ENCODE data around the gene KIAA1549. TPM values are rescaled to one million over a fixed set of nuclear protein-coding genes. Genes with fewer than 3 reads are reported as not detected.

Gene KIAA1549
- total RNA-seq, 1 experiment from 2014 or later: 18.7 TPM

DNA sequence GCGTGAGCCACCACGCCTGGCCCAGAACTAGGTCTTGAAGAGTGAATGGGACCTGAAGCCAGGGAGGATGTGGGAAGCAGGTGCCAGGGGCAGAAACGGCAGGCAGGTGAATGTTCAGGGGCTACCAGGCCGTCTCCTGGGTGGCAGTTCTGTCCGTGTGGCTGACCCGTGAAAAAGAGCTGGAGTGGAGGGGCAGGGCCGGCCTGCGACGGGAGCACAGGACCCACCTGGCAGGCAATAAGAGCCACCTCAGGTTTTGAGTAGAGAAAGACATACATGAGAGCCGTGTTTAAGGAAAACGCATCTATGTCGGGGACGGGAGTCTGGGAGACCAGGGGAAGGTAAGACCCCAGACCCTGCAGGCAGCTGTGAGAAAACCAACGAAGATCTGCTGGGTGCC lies 112.5 kb downstream of the KIAA1549 start:
- TF ChIP-seq, protein P1, sequence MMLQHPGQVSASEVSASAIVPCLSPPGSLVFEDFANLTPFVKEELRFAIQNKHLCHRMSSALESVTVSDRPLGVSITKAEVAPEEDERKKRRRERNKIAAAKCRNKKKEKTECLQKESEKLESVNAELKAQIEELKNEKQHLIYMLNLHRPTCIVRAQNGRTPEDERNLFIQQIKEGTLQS (CRISPR knock-in tag; conservative IDR thresholded peaks at IDR 0.05): no peak
- TF ChIP-seq, protein P2, sequence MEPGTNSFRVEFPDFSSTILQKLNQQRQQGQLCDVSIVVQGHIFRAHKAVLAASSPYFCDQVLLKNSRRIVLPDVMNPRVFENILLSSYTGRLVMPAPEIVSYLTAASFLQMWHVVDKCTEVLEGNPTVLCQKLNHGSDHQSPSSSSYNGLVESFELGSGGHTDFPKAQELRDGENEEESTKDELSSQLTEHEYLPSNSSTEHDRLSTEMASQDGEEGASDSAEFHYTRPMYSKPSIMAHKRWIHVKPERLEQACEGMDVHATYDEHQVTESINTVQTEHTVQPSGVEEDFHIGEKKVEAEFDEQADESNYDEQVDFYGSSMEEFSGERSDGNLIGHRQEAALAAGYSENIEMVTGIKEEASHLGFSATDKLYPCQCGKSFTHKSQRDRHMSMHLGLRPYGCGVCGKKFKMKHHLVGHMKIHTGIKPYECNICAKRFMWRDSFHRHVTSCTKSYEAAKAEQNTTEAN (CRISPR knock-in tag; IDR thresholded peaks at IDR 0.05): no peak
- TF ChIP-seq, protein P3, sequence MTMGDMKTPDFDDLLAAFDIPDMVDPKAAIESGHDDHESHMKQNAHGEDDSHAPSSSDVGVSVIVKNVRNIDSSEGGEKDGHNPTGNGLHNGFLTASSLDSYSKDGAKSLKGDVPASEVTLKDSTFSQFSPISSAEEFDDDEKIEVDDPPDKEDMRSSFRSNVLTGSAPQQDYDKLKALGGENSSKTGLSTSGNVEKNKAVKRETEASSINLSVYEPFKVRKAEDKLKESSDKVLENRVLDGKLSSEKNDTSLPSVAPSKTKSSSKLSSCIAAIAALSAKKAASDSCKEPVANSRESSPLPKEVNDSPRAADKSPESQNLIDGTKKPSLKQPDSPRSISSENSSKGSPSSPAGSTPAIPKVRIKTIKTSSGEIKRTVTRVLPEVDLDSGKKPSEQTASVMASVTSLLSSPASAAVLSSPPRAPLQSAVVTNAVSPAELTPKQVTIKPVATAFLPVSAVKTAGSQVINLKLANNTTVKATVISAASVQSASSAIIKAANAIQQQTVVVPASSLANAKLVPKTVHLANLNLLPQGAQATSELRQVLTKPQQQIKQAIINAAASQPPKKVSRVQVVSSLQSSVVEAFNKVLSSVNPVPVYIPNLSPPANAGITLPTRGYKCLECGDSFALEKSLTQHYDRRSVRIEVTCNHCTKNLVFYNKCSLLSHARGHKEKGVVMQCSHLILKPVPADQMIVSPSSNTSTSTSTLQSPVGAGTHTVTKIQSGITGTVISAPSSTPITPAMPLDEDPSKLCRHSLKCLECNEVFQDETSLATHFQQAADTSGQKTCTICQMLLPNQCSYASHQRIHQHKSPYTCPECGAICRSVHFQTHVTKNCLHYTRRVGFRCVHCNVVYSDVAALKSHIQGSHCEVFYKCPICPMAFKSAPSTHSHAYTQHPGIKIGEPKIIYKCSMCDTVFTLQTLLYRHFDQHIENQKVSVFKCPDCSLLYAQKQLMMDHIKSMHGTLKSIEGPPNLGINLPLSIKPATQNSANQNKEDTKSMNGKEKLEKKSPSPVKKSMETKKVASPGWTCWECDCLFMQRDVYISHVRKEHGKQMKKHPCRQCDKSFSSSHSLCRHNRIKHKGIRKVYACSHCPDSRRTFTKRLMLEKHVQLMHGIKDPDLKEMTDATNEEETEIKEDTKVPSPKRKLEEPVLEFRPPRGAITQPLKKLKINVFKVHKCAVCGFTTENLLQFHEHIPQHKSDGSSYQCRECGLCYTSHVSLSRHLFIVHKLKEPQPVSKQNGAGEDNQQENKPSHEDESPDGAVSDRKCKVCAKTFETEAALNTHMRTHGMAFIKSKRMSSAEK (CRISPR knock-in tag; IDR thresholded peaks at IDR 0.05; ENCODE audit: borderline replicate concordance): no peak
- TF ChIP-seq ZNF423 (CRISPR knock-in tag; IDR thresholded peaks at IDR 0.05) (no peak), NR2C2 (CRISPR knock-in tag; IDR thresholded peaks at IDR 0.05) (no peak), FOXK1 (CRISPR knock-in tag; IDR thresholded peaks at IDR 0.05) (no peak), SOX15 (CRISPR knock-in tag; IDR thresholded peaks at IDR 0.05) (no peak), CBFB (CRISPR knock-in tag; IDR thresholded peaks at IDR 0.05; ENCODE audit: low read depth) (no peak), KAT7 (CRISPR knock-in tag; IDR thresholded peaks at IDR 0.05; ENCODE audit: borderline replicate concordance) (no peak), SP1 (CRISPR knock-in tag; conservative IDR thresholded peaks at IDR 0.05) (no peak), EMX1 (CRISPR knock-in tag; IDR thresholded peaks at IDR 0.05) (no peak), ATF1 (CRISPR knock-in tag; IDR thresholded peaks at IDR 0.05) (no peak)
- TF ChIP-seq, protein P4, sequence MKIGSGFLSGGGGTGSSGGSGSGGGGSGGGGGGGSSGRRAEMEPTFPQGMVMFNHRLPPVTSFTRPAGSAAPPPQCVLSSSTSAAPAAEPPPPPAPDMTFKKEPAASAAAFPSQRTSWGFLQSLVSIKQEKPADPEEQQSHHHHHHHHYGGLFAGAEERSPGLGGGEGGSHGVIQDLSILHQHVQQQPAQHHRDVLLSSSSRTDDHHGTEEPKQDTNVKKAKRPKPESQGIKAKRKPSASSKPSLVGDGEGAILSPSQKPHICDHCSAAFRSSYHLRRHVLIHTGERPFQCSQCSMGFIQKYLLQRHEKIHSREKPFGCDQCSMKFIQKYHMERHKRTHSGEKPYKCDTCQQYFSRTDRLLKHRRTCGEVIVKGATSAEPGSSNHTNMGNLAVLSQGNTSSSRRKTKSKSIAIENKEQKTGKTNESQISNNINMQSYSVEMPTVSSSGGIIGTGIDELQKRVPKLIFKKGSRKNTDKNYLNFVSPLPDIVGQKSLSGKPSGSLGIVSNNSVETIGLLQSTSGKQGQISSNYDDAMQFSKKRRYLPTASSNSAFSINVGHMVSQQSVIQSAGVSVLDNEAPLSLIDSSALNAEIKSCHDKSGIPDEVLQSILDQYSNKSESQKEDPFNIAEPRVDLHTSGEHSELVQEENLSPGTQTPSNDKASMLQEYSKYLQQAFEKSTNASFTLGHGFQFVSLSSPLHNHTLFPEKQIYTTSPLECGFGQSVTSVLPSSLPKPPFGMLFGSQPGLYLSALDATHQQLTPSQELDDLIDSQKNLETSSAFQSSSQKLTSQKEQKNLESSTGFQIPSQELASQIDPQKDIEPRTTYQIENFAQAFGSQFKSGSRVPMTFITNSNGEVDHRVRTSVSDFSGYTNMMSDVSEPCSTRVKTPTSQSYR (CRISPR knock-in tag; IDR thresholded peaks at IDR 0.05): no peak
- TF ChIP-seq, protein P5, sequence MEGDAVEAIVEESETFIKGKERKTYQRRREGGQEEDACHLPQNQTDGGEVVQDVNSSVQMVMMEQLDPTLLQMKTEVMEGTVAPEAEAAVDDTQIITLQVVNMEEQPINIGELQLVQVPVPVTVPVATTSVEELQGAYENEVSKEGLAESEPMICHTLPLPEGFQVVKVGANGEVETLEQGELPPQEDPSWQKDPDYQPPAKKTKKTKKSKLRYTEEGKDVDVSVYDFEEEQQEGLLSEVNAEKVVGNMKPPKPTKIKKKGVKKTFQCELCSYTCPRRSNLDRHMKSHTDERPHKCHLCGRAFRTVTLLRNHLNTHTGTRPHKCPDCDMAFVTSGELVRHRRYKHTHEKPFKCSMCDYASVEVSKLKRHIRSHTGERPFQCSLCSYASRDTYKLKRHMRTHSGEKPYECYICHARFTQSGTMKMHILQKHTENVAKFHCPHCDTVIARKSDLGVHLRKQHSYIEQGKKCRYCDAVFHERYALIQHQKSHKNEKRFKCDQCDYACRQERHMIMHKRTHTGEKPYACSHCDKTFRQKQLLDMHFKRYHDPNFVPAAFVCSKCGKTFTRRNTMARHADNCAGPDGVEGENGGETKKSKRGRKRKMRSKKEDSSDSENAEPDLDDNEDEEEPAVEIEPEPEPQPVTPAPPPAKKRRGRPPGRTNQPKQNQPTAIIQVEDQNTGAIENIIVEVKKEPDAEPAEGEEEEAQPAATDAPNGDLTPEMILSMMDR (IDR thresholded peaks at IDR 0.05): no peak
- TF ChIP-seq, protein P6, sequence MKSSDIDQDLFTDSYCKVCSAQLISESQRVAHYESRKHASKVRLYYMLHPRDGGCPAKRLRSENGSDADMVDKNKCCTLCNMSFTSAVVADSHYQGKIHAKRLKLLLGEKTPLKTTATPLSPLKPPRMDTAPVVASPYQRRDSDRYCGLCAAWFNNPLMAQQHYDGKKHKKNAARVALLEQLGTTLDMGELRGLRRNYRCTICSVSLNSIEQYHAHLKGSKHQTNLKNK (CRISPR knock-in tag; IDR thresholded peaks at IDR 0.05): no peak
- TF ChIP-seq, protein P7, sequence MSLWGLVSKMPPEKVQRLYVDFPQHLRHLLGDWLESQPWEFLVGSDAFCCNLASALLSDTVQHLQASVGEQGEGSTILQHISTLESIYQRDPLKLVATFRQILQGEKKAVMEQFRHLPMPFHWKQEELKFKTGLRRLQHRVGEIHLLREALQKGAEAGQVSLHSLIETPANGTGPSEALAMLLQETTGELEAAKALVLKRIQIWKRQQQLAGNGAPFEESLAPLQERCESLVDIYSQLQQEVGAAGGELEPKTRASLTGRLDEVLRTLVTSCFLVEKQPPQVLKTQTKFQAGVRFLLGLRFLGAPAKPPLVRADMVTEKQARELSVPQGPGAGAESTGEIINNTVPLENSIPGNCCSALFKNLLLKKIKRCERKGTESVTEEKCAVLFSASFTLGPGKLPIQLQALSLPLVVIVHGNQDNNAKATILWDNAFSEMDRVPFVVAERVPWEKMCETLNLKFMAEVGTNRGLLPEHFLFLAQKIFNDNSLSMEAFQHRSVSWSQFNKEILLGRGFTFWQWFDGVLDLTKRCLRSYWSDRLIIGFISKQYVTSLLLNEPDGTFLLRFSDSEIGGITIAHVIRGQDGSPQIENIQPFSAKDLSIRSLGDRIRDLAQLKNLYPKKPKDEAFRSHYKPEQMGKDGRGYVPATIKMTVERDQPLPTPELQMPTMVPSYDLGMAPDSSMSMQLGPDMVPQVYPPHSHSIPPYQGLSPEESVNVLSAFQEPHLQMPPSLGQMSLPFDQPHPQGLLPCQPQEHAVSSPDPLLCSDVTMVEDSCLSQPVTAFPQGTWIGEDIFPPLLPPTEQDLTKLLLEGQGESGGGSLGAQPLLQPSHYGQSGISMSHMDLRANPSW (CRISPR knock-in tag; conservative IDR thresholded peaks at IDR 0.05; ENCODE audit: low read depth): no peak
- TF ChIP-seq, protein P8, sequence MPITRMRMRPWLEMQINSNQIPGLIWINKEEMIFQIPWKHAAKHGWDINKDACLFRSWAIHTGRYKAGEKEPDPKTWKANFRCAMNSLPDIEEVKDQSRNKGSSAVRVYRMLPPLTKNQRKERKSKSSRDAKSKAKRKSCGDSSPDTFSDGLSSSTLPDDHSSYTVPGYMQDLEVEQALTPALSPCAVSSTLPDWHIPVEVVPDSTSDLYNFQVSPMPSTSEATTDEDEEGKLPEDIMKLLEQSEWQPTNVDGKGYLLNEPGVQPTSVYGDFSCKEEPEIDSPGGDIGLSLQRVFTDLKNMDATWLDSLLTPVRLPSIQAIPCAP (CRISPR knock-in tag; IDR thresholded peaks at IDR 0.05): no peak
- Mint-ChIP-seq H3K36me3 (peaks cover 37% of the 10 kb centered on the region), H3K4me3 (no peak overlapping the region), H3K4me1 (no peaks in the 10 kb centered on the region), H3K27ac (no peak overlapping the region), H3K27me3 (ENCODE audit: low read depth) (no peaks in the 10 kb centered on the region), H3K9me3 (no peaks in the 10 kb centered on the region)
- ChIA-PET POLR2A (no interaction called here), CTCF (no interaction called here)
- ATAC-seq (no peak), DNase-seq (ENCODE audit: low spot score) (no peak)

All from WTC11 (cell line).